ENCODE data around the gene RBM38.

Gene RBM38

GRCh38 chr20:57374931-57375651 lies 16.1 kb upstream of the RBM38 start:
- no peak for DNase-seq (ENCODE audit: low read depth, low spot score)
- in situ Hi-C loops (cut with HindIII; ENCODE audit: low sequenced_read_pairs): no loop called here
- no peak for TF ChIP-seq CTCF (IDR thresholded peaks at IDR 0.05; ENCODE audit: low read depth, low read length)
- H3K4me3 ChIP-seq (ENCODE audit: low read depth, low read length): no peak overlapping the region

GRCh38 chr20:57375652-57376230 lies 15.5 kb upstream of the RBM38 start:
- TF ChIP-seq CTCF (IDR thresholded peaks at IDR 0.05; ENCODE audit: low read depth, low read length): no peak
- in situ Hi-C loops (cut with HindIII; ENCODE audit: low sequenced_read_pairs): no loop called here
- DNase-seq (ENCODE audit: low read depth, low spot score): no peak
- H3K4me3 ChIP-seq (ENCODE audit: low read depth, low read length): no peak overlapping the region

GRCh38 chr20:57377350-57377749 lies 13.8 kb upstream of the RBM38 start:
- no peak overlapping the region for H3K4me3 ChIP-seq (ENCODE audit: low read depth, low read length)
- in situ Hi-C loops (cut with HindIII; ENCODE audit: low sequenced_read_pairs): no loop called here
- no peak for DNase-seq (ENCODE audit: low read depth, low spot score)
- TF ChIP-seq CTCF (IDR thresholded peaks at IDR 0.05; ENCODE audit: low read depth, low read length): no peak

- no peak for TF ChIP-seq CTCF (IDR thresholded peaks at IDR 0.05; ENCODE audit: low read depth, low read length)
- DNase-seq (ENCODE audit: low read depth, low spot score): no peak
- in situ Hi-C loops (cut with HindIII; ENCODE audit: low sequenced_read_pairs): no loop called here
- no peak overlapping the region for H3K4me3 ChIP-seq (ENCODE audit: low read depth, low read length)
Observed at GRCh38 chr20:57378107-57378506, 13.1 kb upstream of the RBM38 start.

- no peak overlapping the region for H3K4me3 ChIP-seq (ENCODE audit: low read depth, low read length)
- TF ChIP-seq CTCF (IDR thresholded peaks at IDR 0.05; ENCODE audit: low read depth, low read length): no peak
- in situ Hi-C loops (cut with HindIII; ENCODE audit: low sequenced_read_pairs): no loop called here
- DNase-seq (ENCODE audit: low read depth, low spot score): no peak
Observed at GRCh38 chr20:57378646-57379262, 12.4 kb upstream of the RBM38 start.

GRCh38 chr20:57379263-57379647 lies 11.9 kb upstream of the RBM38 start:
- no peak for TF ChIP-seq CTCF (IDR thresholded peaks at IDR 0.05; ENCODE audit: low read depth, low read length)
- in situ Hi-C loops (cut with HindIII; ENCODE audit: low sequenced_read_pairs): no loop called here
- H3K4me3 ChIP-seq (ENCODE audit: low read depth, low read length): no peak overlapping the region
- DNase-seq (ENCODE audit: low read depth, low spot score): no peak

Measured in astrocyte of the spinal cord (primary cell).